Mesenteric fat pad (tissue), 1 donor: ENCODE data around the gene DENND10. TPM values are rescaled to one million over a fixed set of nuclear protein-coding genes. Genes with fewer than 3 reads are reported as not detected.
"Not testable (repeated sequence)": the region's sequence is repeated elsewhere in the genome, so short reads cannot be mapped to it uniquely, and the experiment has no call there.

Experiments
- DNase-seq: peaks from one replicate; pipeline ENCODE4 v3.0.0-alpha.2; 2020; ENCODE audit warnings: low spot score
- total RNA-seq: library from RNA; stranded (reverse); fragmentation: NEBNext Ultra II Directional; extraction: Animal tissue kit (Norgen Biotek cat#: 25700); gene quantifications from one replicate; pipeline ENCODE4 v1.2.1, GENCODE V29; 2021
- donor health status: DM: yes; HTN: yes; CAD: no.

DENND10 gene
- total RNA-seq, 1 donor from 2014 or later, result 49.4 TPM

GRCh38 chr10:119129721-119130120 lies 25.8 kb downstream of the DENND10 start:
- DNase-seq, result no peak

GRCh38 chr10:119131512-119132240 lies 27.8 kb downstream of the DENND10 start:
- DNase-seq, result no peak

DNA sequence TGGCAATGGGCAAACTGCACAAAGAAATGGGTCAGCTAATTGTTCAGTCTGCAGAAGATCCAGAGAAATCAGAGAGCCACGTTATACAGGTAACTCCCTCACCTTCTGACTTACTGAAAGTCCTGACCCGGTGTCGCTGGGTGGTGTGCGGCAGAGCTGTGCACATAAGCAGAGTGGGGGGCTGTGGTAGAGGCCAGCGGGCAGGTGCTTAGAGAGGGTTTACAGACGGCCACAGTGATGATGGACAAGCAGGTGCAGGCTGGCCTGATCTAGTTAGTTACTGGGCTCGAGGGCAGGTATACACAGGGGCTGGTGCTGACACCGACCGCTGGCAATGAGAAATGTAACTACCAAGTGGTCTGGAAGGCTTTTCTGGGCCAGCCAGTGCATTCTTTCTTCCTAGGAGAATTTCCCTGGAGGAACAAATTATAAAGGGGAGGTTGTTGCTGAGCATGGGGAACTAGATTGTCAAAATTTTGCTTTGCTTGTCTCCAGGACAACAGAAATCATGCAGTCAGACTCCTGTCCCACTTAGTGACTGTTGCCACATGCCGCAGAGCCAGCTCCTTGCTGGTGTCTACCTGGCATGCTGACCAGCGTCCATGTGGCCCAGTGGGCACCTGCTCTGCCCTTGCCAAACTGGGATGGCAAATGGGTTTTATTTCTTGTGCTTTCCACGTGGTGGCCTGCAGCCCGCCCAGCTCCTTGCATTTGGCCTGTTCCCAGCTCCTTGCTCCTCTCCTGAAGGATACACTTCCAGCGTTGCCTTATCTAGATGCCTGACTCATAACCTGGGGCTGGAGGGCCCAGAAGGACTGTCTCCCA lies 28.8 kb downstream of the DENND10 start:
- DNase-seq, result no peak

GRCh38 chr10:119133949-119134348 lies 30.0 kb downstream of the DENND10 start:
- DNase-seq, result no peak

GRCh38 chr10:119135513-119135881 lies 31.6 kb downstream of the DENND10 start:
- no peak for DNase-seq

DNA sequence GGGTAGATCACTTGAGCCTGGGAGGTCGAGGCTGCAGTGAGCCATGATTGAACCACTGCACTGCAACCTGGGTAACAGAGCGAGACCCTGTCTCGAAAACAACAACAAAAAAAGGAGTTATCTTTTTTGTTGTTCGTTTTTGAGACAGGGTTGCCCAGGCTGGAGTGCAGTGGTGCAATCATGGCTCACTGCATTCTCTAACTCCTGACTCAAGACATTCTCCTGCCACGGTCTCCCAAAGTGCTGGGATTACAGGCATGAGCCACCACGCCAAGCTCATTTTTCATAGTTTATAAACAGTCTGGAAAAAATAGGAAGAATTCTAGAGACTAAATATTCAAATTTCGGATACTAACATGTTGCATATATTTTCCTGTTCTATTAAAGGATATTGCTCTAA lies 32.2 kb downstream of the DENND10 start:
- no peak for DNase-seq

DNA sequence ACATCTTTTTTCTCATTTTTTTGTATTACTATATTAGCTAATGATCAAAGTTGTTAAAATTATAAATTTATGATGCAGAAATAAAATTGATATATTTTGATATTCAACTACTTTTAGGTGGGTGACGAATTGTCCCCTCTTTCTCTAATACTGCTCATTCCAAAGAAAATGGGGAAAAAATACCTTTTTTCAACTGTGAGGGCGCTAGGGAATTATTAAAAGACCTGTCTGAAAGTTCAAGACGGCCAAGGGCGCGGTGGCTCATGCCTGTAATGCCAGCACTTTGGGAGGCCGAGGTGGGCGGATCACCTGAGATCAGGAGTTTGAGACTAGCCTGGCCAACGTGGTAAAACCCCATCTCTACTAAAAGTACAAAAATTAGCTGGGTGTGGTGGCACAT lies 34.0 kb downstream of the DENND10 start:
- not testable (repeated sequence) for DNase-seq

GRCh38 chr10:119138346-119139306 lies 34.7 kb downstream of the DENND10 start:
- DNase-seq, result no peak

DNA sequence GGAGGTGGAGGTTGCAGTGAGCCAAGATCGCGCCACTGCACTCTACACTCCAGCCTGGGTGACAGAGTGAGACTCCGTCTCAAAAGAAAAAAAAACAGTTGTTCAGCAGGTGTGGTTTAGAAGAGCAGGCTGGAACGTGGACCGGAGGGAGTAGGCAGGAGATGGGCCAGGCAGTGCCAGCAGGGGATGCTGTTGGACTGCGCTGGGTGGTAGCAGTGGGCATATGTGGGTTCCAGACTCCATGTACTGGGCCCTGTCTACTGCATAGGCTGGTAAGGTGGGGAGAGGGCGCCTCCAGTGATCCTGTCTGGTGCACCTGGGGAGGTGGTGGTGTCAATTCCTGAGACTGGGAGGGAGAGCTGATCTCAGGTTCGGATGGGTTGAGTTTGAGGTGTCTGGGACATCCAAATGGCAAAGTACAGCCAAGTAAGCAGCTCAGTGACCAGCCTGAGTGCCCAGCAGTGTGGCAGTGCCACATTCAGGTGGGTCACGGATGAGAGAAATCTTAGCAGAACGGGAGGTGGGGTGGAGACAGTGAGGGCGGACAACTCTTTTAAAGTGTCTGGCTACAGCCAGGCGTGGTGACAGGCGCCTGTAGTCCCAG lies 35.7 kb downstream of the DENND10 start:
- DNase-seq, result no peak

DNA sequence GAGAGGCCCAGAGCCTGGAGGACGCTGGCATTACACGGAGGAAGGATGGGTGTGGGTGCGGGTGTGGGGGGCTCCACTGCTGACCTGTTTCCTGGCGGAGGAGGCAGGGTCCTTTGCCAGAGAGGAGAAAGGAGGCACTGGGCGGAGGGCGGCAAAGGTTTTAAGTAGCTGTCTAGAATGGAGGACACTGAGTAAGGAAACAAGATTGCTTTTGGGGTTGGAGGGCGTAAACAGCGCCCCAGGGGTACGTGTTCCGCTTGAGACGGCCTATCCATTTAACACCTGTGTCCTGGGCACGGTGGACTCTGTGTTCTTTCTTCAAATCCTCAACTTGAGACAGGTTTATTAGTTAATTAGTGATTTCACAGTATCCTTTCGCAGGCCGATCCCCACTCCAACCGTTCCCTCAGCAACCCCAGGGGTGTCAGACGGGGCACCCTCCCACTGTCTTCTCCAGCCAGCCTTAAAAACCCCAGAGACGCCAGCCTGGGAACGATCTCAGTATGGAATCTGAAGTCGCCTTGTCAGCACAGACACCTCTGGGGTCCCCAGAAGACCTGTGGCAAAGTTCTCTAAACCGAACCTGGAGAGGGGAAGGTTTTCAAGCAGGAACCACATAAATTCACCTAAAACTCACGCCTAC lies 36.8 kb downstream of the DENND10 start:
- no peak for DNase-seq

GRCh38 chr10:119143657-119144056 lies 39.7 kb downstream of the DENND10 start:
- DNase-seq, result no peak

DNA sequence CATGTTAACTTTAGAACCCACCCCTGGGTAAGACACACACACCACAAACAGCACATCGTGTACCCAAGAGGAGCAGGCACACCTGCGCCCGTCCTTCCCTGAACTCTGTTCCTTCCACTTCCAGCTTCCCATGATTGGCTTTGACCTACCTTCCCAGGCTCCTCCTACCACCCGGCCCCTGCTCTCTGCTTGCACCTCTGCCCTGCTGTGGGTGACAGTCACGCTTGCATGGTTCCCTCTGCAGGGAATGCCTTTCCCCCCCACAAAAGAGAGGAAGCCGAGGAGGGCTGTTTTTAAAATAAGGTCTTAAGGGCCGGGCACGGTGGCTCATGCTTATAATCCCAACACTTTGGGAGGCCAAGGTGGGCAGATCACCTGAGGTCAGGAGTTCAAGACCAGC lies 45.2 kb downstream of the DENND10 start:
- peak; percentile 62 for DNase-seq

- DNase-seq, result peak; percentile 47
Measured at GRCh38 chr10:119149729-119150128, 45.8 kb downstream of the DENND10 start.

DNA sequence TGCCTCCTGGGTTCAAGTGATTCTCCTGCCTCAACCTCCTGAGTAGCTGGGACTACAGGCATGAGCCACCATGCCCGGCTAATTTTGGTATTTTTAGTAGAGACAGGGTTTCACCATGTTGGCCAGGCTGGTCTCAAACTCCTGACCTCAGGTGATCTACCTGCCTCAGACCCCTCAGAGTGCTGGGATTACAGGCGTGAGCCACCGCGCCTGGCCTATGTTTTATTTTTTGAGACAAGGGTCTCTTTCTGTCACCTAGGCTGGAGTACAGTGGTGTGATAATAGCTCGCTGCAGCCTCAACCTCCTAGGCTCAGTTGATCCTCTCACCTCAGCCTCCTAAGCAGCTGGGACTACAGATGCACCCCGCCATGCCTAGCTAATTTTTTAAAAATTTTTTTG lies 47.7 kb downstream of the DENND10 start:
- peak; percentile 62 for DNase-seq

DNA sequence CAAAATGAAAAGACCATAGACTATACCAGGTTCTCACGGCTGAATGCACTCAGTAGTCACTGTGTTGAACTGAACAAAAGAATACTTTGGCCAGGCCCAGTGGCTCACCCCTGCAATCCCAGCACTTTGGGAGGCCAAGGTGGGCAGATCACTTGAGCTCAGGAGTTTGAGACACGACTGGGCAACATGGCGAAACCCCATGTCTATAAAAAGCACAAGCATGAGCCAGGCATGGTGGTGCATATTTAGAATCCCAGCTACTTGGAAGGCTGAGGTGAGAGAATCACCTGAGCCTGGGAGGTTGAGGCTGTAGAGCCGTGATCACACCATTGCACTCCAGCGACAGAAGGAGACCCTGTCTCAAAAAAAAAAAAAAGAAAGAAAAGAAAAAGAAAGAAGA lies 49.1 kb downstream of the DENND10 start:
- peak; percentile 8 for DNase-seq

GRCh38 chr10:119153661-119154060 lies 49.7 kb downstream of the DENND10 start:
- peak; percentile 60 for DNase-seq

- DNase-seq, result peak; percentile 41
Measured at GRCh38 chr10:119159332-119159731, 55.4 kb downstream of the DENND10 start.

DNA sequence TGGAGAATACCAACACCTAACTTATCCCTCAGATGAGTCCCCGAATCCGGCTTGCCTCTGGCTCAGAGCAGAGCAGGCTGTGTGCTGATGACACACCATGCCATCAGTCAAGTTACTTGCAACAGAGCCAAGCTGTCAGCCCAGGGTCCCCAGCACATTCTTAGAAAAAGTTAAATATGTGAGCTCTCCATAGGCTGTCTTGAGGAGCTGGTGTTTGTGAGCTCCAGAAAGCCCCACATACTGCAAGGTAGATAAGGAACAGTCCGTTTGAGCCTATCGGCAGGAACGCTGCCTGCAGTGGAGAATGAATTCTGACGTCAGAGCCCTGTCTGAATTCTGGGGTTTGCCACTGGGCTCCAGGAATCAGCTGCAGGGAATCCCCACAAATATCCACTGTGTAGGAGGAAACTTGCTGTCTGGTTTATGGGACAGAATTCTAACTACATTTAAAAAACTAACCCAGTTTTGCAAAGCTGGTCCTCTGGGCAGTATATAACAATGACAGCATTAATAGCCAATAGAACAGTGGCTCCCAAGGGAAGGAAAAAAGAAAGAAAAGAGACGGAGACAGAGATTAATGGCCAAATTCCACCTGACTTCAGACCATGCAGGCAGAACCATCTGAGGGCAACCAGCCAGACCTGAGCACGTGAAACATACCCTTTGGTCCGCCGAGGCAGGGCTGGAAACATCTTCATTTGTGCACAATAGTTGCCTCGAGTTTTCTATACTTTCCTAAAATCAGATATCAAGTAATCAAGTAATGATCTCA lies 58.0 kb downstream of the DENND10 start:
- peak; percentile 55 for DNase-seq

- no peak for DNase-seq
Measured at GRCh38 chr10:119162452-119163092, 58.7 kb downstream of the DENND10 start.
